ENCODE data around the gene GET4.

GET4 gene

GRCh38 chr7:835021-835420 lies 41.3 kb upstream of the GET4 start:
- peaks cover 3% of the 10 kb centered on the region for H3K4me1 ChIP-seq
- no peak for TF ChIP-seq CTCF (IDR thresholded peaks at IDR 0.05)

GRCh38 chr7:835485-836401 lies 40.6 kb upstream of the GET4 start:
- H3K9ac ChIP-seq, result no peak overlapping the region
- peaks cover 3% of the 10 kb centered on the region for H3K4me1 ChIP-seq
- no peak overlapping the region for H3K4me3 ChIP-seq (ENCODE audit: low read depth, low read length)
- no peak for TF ChIP-seq CTCF (IDR thresholded peaks at IDR 0.05)
- no peak overlapping the region for H3K4me2 ChIP-seq (ENCODE audit: low read length)
- H2AFZ ChIP-seq, result no peak overlapping the region
- H3K79me2 ChIP-seq, result peaks cover 60% of the 10 kb centered on the region
- H3K9me3 ChIP-seq (ENCODE audit: control insufficient read depth, low read length), result no peaks in the 10 kb centered on the region
- no peaks in the 10 kb centered on the region for H3K27me3 ChIP-seq (ENCODE audit: control insufficient read depth, insufficient read depth, low read length)
- no peaks in the 10 kb centered on the region for H3K36me3 ChIP-seq (ENCODE audit: control insufficient read depth, insufficient read depth, low read length)
- H3K27ac ChIP-seq, result no peak overlapping the region

More at GRCh38 chr7:835021-835420, 41.3 kb upstream of the GET4 start:
- Histone ChIP-seq H3K36me3 (ENCODE audit: control insufficient read depth, insufficient read depth, low read length) (no peaks in the 10 kb centered on the region), H3K9me3 (ENCODE audit: control insufficient read depth, low read length) (no peaks in the 10 kb centered on the region), H3K79me2 (peaks cover 61% of the 10 kb centered on the region), H3K27me3 (ENCODE audit: control insufficient read depth, insufficient read depth, low read length) (no peaks in the 10 kb centered on the region), H3K27ac (no peak overlapping the region), H2AFZ (no peak overlapping the region), H3K4me3 (ENCODE audit: low read depth, low read length) (no peak overlapping the region), H3K4me2 (ENCODE audit: low read length) (no peak overlapping the region), H3K9ac (no peak overlapping the region)

- H3K27ac ChIP-seq, result no peak overlapping the region
- no peak overlapping the region for H3K4me2 ChIP-seq (ENCODE audit: low read length)
- H3K79me2 ChIP-seq, result peaks cover 64% of the 10 kb centered on the region
- H3K9me3 ChIP-seq (ENCODE audit: control insufficient read depth, low read length), result no peaks in the 10 kb centered on the region
- no peak overlapping the region for H3K4me3 ChIP-seq (ENCODE audit: low read depth, low read length)
- peaks cover 2% of the 10 kb centered on the region for H3K4me1 ChIP-seq
- no peak for TF ChIP-seq CTCF (IDR thresholded peaks at IDR 0.05)
- H2AFZ ChIP-seq, result no peak overlapping the region
- no peaks in the 10 kb centered on the region for H3K36me3 ChIP-seq (ENCODE audit: control insufficient read depth, insufficient read depth, low read length)
- no peak overlapping the region for H3K9ac ChIP-seq
- no peaks in the 10 kb centered on the region for H3K27me3 ChIP-seq (ENCODE audit: control insufficient read depth, insufficient read depth, low read length)
Measured at GRCh38 chr7:836429-836828, 39.9 kb upstream of the GET4 start.

- Histone ChIP-seq H2AFZ (no peak overlapping the region), H3K4me1 (no peaks in the 10 kb centered on the region), H3K36me3 (ENCODE audit: control insufficient read depth, insufficient read depth, low read length) (no peaks in the 10 kb centered on the region), H3K4me3 (ENCODE audit: low read depth, low read length) (no peak overlapping the region), H3K27me3 (ENCODE audit: control insufficient read depth, insufficient read depth, low read length) (no peaks in the 10 kb centered on the region), H3K27ac (no peak overlapping the region), H3K9me3 (ENCODE audit: control insufficient read depth, low read length) (no peaks in the 10 kb centered on the region), H3K4me2 (ENCODE audit: low read length) (no peak overlapping the region), H3K9ac (no peak overlapping the region), H3K79me2 (peaks cover 66% of the 10 kb centered on the region)
- no peak for TF ChIP-seq CTCF (IDR thresholded peaks at IDR 0.05)
Measured at GRCh38 chr7:837001-837400, 39.4 kb upstream of the GET4 start.

Measured in parathyroid adenoma (tissue), 2 donors.